ENCODE measurements around the gene BAG3. TPM values are rescaled to one million over a fixed set of nuclear protein-coding genes. Genes with fewer than 3 reads are reported as not detected.

Gene BAG3
- total and polyA plus RNA-seq, 4 donors = 16.8 to 44.8 (median 35.1) TPM

DNA sequence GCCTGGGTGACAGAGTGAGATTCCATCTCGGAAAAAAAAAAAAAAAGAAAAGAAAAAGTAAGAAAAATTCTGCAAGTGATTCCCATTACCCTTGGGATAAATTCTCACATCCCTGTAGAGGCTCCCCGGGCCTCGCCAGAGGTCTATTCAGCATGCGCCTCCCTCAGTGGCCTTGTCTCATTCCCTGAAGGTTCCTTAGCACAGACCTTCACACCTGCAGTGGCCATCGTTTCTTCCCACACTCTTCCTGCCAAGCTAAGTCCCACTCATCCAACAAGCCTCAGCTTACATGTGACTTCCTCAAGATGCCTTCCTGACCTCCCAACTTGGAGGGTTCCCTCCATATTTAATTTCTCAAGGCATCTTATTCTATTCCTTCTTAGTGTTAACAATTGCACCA, 20.9 kb upstream of the BAG3 start:
- DNase-seq = no peak
- Histone ChIP-seq H3K9ac (ENCODE audit: insufficient read depth in 1 of 2, low read length in 2 of 2) (no peak overlapping the region), H3K4me3 (no peak overlapping the region), H3K36me3 (ENCODE audit: control insufficient read depth in 4 of 4, insufficient read depth in 4 of 4, low read length in 4 of 4) (no peaks in the 10 kb centered on the region), H3K27ac (ENCODE audit: low read depth in 1 of 2, low read length in 1 of 2) (no peak overlapping the region), H3K9me3 (ENCODE audit: control insufficient read depth in 4 of 4, insufficient read depth in 3 of 4, low read length in 3 of 4) (no peaks in the 10 kb centered on the region), H3K27me3 (ENCODE audit: control insufficient read depth in 3 of 3, insufficient read depth in 3 of 3, low read length in 2 of 3) (no peaks in the 10 kb centered on the region), H3K4me1 (ENCODE audit: control insufficient read depth in 5 of 5, insufficient read depth in 5 of 5, low read length in 5 of 5) (no peaks in the 10 kb centered on the region)
- WGBS, 2 donors = 86 to 97% methylated on average over 5 of the region's 5 CpGs
- TF ChIP-seq, protein P1, sequence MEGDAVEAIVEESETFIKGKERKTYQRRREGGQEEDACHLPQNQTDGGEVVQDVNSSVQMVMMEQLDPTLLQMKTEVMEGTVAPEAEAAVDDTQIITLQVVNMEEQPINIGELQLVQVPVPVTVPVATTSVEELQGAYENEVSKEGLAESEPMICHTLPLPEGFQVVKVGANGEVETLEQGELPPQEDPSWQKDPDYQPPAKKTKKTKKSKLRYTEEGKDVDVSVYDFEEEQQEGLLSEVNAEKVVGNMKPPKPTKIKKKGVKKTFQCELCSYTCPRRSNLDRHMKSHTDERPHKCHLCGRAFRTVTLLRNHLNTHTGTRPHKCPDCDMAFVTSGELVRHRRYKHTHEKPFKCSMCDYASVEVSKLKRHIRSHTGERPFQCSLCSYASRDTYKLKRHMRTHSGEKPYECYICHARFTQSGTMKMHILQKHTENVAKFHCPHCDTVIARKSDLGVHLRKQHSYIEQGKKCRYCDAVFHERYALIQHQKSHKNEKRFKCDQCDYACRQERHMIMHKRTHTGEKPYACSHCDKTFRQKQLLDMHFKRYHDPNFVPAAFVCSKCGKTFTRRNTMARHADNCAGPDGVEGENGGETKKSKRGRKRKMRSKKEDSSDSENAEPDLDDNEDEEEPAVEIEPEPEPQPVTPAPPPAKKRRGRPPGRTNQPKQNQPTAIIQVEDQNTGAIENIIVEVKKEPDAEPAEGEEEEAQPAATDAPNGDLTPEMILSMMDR (IDR thresholded peaks at IDR 0.05; ENCODE audit: control extremely low read depth, extremely low read depth) = no peak
- ATAC-seq (ENCODE audit: insufficient read depth, low FRiP score) = no peak

DNA sequence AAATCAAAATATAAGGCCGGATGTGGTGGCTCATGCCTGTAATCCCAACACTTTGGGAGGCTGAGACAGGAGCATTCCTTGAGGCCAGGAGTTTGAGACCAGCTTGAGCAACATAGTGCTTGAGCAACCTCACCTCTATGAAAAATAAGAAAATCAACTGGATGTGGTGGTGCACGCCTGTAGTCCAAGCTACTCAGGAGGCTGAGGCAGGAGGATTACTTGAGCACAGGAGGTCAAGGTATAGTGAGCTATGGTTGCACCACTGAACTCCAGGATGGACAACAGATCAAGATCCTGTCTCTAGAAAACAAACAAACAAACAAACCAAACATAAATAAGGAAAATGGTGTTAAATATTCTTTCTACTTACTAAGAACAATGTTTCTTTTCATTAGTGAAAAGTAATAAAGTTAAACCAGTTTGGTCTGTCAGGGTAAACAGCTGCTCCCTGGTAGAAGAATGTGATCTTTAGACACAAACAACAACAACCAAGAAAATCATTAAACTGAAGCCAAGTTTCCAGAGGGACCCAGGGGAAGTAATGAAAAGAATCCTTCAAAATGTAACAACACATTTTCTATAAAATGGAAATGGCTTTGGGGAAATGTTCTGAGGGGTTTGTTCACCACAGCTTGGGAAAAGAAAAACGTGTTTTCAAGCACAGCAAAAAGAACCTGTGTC, 17.5 kb upstream of the BAG3 start:
- no peak overlapping the region for H3K9ac ChIP-seq (ENCODE audit: insufficient read depth in 1 of 2, low read length in 2 of 2)
- H3K4me3 ChIP-seq = no peak overlapping the region
- TF ChIP-seq, protein P1 (IDR thresholded peaks at IDR 0.05; ENCODE audit: control extremely low read depth, extremely low read depth) = no peak
- WGBS, 2 donors = 79 to 84% methylated on average over 3 of the region's 3 CpGs
- no peaks in the 10 kb centered on the region for H3K4me1 ChIP-seq (ENCODE audit: control insufficient read depth in 5 of 5, insufficient read depth in 5 of 5, low read length in 5 of 5)
- DNase-seq (peak in 1 of 3 donors; percentile 27), ATAC-seq (ENCODE audit: insufficient read depth, low FRiP score) (no peak)
- H3K36me3 ChIP-seq (ENCODE audit: control insufficient read depth in 4 of 4, insufficient read depth in 4 of 4, low read length in 4 of 4) = no peaks in the 10 kb centered on the region
- H3K9me3 ChIP-seq (ENCODE audit: control insufficient read depth in 4 of 4, insufficient read depth in 3 of 4, low read length in 3 of 4) = no peaks in the 10 kb centered on the region
- no peak overlapping the region for H3K27ac ChIP-seq (ENCODE audit: low read depth in 1 of 2, low read length in 1 of 2)
- H3K27me3 ChIP-seq (ENCODE audit: control insufficient read depth in 3 of 3, insufficient read depth in 3 of 3, low read length in 2 of 3) = no peaks in the 10 kb centered on the region

DNA sequence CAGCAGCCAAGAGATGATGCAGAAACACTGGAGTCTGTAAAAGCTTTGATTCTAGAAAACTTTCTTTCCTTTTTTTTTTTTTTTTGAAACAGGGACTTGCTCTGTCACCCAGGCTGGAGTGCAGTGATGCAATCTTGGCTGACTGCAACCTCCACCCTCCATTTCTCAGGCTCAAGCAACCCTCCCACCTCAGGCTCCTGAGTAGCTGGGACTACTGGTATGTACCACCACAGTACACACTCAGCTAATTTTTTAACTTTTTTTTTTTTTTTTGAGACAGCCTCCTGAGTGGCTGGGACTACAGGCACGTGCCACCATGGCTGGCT, 17.0 kb upstream of the BAG3 start:
- no peaks in the 10 kb centered on the region for H3K9me3 ChIP-seq (ENCODE audit: control insufficient read depth in 4 of 4, insufficient read depth in 3 of 4, low read length in 3 of 4)
- no peak overlapping the region for H3K27ac ChIP-seq (ENCODE audit: low read depth in 1 of 2, low read length in 1 of 2)
- TF ChIP-seq, protein P1 (IDR thresholded peaks at IDR 0.05; ENCODE audit: control extremely low read depth, extremely low read depth) = no peak
- no peaks in the 10 kb centered on the region for H3K27me3 ChIP-seq (ENCODE audit: control insufficient read depth in 3 of 3, insufficient read depth in 3 of 3, low read length in 2 of 3)
- WGBS, 2 donors = 68 to 93% methylated on average over 1 of the region's 1 CpG
- H3K36me3 ChIP-seq (ENCODE audit: control insufficient read depth in 4 of 4, insufficient read depth in 4 of 4, low read length in 4 of 4) = no peaks in the 10 kb centered on the region
- H3K9ac ChIP-seq (ENCODE audit: insufficient read depth in 1 of 2, low read length in 2 of 2) = no peak overlapping the region
- no peaks in the 10 kb centered on the region for H3K4me1 ChIP-seq (ENCODE audit: control insufficient read depth in 5 of 5, insufficient read depth in 5 of 5, low read length in 5 of 5)
- DNase-seq (peak in 1 of 3 donors; percentile 30), ATAC-seq (ENCODE audit: insufficient read depth, low FRiP score) (no peak)
- H3K4me3 ChIP-seq = no peak overlapping the region

DNA sequence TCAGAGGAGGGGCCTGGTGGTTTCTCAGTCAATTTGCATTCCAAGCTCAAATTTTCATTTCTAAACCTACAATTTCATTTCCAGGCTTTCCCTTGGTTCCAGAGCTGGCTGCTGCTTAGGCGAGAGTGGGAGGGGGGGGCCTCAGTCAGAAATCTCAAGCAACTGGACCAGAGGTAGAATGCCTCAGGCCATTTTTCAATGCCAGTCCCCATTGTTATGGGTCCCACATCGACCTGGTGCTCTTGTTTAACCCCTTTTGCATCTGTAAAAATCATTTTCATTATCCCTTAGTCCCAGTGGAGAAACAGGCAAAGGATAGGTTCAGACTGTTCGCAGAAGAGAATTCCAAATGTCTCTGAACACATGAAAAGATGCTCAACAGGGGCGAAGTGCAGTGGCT, 13.5 kb upstream of the BAG3 start:
- ATAC-seq (ENCODE audit: insufficient read depth, low FRiP score) (no peak), DNase-seq (no peak)
- WGBS, 2 donors = 76 to 85% methylated on average over 4 of the region's 4 CpGs
- H3K9ac ChIP-seq (ENCODE audit: insufficient read depth in 1 of 2, low read length in 2 of 2) = no peak overlapping the region
- no peaks in the 10 kb centered on the region for H3K36me3 ChIP-seq (ENCODE audit: control insufficient read depth in 4 of 4, insufficient read depth in 4 of 4, low read length in 4 of 4)
- no peak overlapping the region for H3K4me3 ChIP-seq
- no peaks in the 10 kb centered on the region for H3K9me3 ChIP-seq (ENCODE audit: control insufficient read depth in 4 of 4, insufficient read depth in 3 of 4, low read length in 3 of 4)
- H3K27me3 ChIP-seq (ENCODE audit: control insufficient read depth in 3 of 3, insufficient read depth in 3 of 3, low read length in 2 of 3) = no peaks in the 10 kb centered on the region
- H3K27ac ChIP-seq (ENCODE audit: low read depth in 1 of 2, low read length in 1 of 2) = no peak overlapping the region
- H3K4me1 ChIP-seq (ENCODE audit: control insufficient read depth in 5 of 5, insufficient read depth in 5 of 5, low read length in 5 of 5) = no peaks in the 10 kb centered on the region
- TF ChIP-seq, protein P1 (IDR thresholded peaks at IDR 0.05; ENCODE audit: control extremely low read depth, extremely low read depth) = no peak
